K562 (cell line): Measurements from ENCODE around the gene SPTBN4. TPM values are rescaled to one million over a fixed set of nuclear protein-coding genes. Genes with fewer than 3 reads are reported as not detected.

Experiments used
- ATAC-seq: fragments of 200-7000 bp; cut with Tn5 transposase; 3 replicates; pipeline ENCODE4 v1.9.1; 2020; ENCODE audit warnings: moderate library complexity
- BruUV-seq: library from RNA; stranded (reverse); fragments of 400-500 nt; replicated peaks from 2 replicates; lab custom pipeline; 2021; lab: Mats Ljungman, UMichigan
- CTCF ChIA-PET: fragments of 300-600 bp; formaldehyde crosslinking; extraction: SDS; loops from one replicate; lab custom pipeline; 2021; ENCODE audit warnings: low intra/inter-chr PET ratio; lab: Yijun Ruan, JAX
- POLR2A ChIA-PET: fragments of 300-600, 350-650 bp; sonication (Branson Sonifier 250); formaldehyde crosslinking; extraction: SDS; loops from one replicate; lab custom pipeline; 2021; ENCODE audit warnings: antibody characterized with exemption, inconsistent platforms; lab: Yijun Ruan, JAX
- DNase-seq, 4 experiments: peaks; one replicate each; pipeline versions ENCODE4 v3.0.0 to v3.0.0-alpha.2; 2011 to 2018; ENCODE audit warnings: low spot score in 3 of 4, mixed read lengths in 3 of 4; ENCODE audit errors: extremely low read depth in 1 of 4
- FAIRE-seq: peaks from 2 replicates; lab custom pipeline; 2011; peaks lifted over from hg19 to GRCh38; lab: Jason Lieb, UNC
- H2AFZ ChIP-seq: 2 replicates; pipeline ENCODE4 v1.6.0; 2011; ENCODE audit warnings: low read depth, low read length, control low read depth, inconsistent platforms
- H3K27ac ChIP-seq: fragments of 200-600 bp; 3 replicates; pipeline ENCODE4 v1.8.0; 2011; ENCODE audit warnings: low read depth, mild to moderate bottlenecking, control low read depth, inconsistent platforms, low read length, moderate library complexity, mixed read lengths; ENCODE audit errors: extremely low read depth
- H3K27me3 ChIP-seq, 2 experiments: fragments of 300-600 bp in 1 of 2; 2 replicates in 1 of 2; 3 replicates in 1 of 2; pipeline versions ENCODE4 v1.6.0 to v1.8.0; 2011; ENCODE audit warnings: inconsistent platforms in 2 of 2, low read length in 2 of 2, mild to moderate bottlenecking in 1 of 2, mixed read lengths in 1 of 2, moderate library complexity in 1 of 2; ENCODE audit not compliant: control insufficient read depth in 2 of 2, insufficient read depth in 2 of 2
- H3K36me3 ChIP-seq: fragments of 300-600 bp; 3 replicates; pipeline ENCODE4 v1.8.0; 2011; ENCODE audit warnings: mild to moderate bottlenecking, low read length, inconsistent platforms; ENCODE audit not compliant: control insufficient read depth, insufficient read depth
- H3K4me1 ChIP-seq, 2 experiments: fragments of 200-600 bp in 1 of 2; replicated peaks in 1 of 2; 2 replicates in 1 of 2; 3 replicates in 1 of 2; pipeline versions ENCODE4 v1.5.1 to v1.8.0; 2011; ENCODE audit warnings: inconsistent platforms in 2 of 2, low read length in 2 of 2, mild to moderate bottlenecking in 1 of 2, mixed read lengths in 1 of 2, moderate library complexity in 1 of 2; ENCODE audit not compliant: control insufficient read depth in 2 of 2, insufficient read depth in 2 of 2
- H3K4me2 ChIP-seq: 2 replicates; pipeline ENCODE4 v1.6.1; 2011; ENCODE audit warnings: low read length, control low read depth, inconsistent platforms, mixed read lengths; ENCODE audit not compliant: insufficient read depth
- H3K4me3 ChIP-seq: fragments of 200-600 bp; sonication (generic), shearing (Covaris generic); 2 replicates; pipeline ENCODE4 v1.5.1; 2016; ENCODE audit warnings: control low read depth, inconsistent platforms
- H3K79me2 ChIP-seq: fragments of 200-600 bp; 3 replicates; pipeline ENCODE4 v1.8.0; 2011; ENCODE audit warnings: low read length, inconsistent platforms; ENCODE audit not compliant: control insufficient read depth, insufficient read depth
- H3K9ac ChIP-seq, 2 experiments: 2 replicates each; pipeline versions ENCODE4 v1.6.0 to v1.6.1; 2011; ENCODE audit warnings: low read depth in 2 of 2, low read length in 2 of 2, control low read depth in 1 of 2, inconsistent platforms in 1 of 2, mild to moderate bottlenecking in 1 of 2, mixed read lengths in 1 of 2; ENCODE audit not compliant: insufficient read depth in 1 of 2
- H3K9me1 ChIP-seq: one replicate; pipeline ENCODE4 v1.6.0; 2011; ENCODE audit warnings: inconsistent platforms, mild to moderate bottlenecking, low read length, moderate library complexity; ENCODE audit not compliant: control insufficient read depth, insufficient read depth
- H3K9me3 ChIP-seq: replicated peaks from 2 replicates; pipeline ENCODE4 v1.5.1; 2011; ENCODE audit warnings: low read depth, low read length, inconsistent platforms; ENCODE audit not compliant: control insufficient read depth, insufficient read depth
- H4K20me1 ChIP-seq: replicated peaks from 2 replicates; pipeline ENCODE4 v1.6.1; 2011; ENCODE audit warnings: low read length, inconsistent platforms, mixed read lengths; ENCODE audit not compliant: control insufficient read depth, insufficient read depth
- ATF3 ChIP-seq, 2 experiments: fragments of 450-650 bp in 1 of 2; sonication (generic) in 1 of 2; formaldehyde crosslinking in 1 of 2; IDR thresholded peaks in 1 of 2; conservative IDR thresholded peaks in 1 of 2; 2 replicates each; pipeline versions ENCODE4 v1.6.1 to v1.8.1; 2016 to 2023; ENCODE audit warnings: mild to moderate bottlenecking in 2 of 2, moderate library complexity in 2 of 2, inconsistent platforms in 1 of 2, missing genetic modification reagents in 1 of 2
- FOSL1 ChIP-seq: fragments of 200-800 bp; sonication (Bioruptor generic); conservative IDR thresholded peaks from 2 replicates; pipeline ENCODE4 v1.6.1; 2016; ENCODE audit warnings: missing genetic modification characterization, missing compliant biosample characterization
- PTTG1 ChIP-seq: fragments of 450-650 bp; IDR thresholded peaks from 2 replicates; pipeline ENCODE4 v1.6.1; 2016; ENCODE audit warnings: low read depth, mild to moderate bottlenecking, missing genetic modification characterization, missing compliant biosample characterization
- REST ChIP-seq, 2 experiments: fragments of 450-650 bp; formaldehyde crosslinking in 1 of 2; IDR thresholded peaks; 2 replicates each; pipeline versions ENCODE4 v1.4.0 to v1.6.1; 2014 to 2020; ENCODE audit warnings: mild to moderate bottlenecking in 2 of 2, borderline replicate concordance in 1 of 2, low read depth in 1 of 2
- ZNF316 ChIP-seq: fragments of 450-650 bp; IDR thresholded peaks from 2 replicates; pipeline ENCODE4 v1.6.1; 2016
- ZNF444 ChIP-seq: fragments of 250-450 bp; sonication (Bioruptor Pico); IDR thresholded peaks from 2 replicates; pipeline ENCODE4 v1.4.0; 2020; ENCODE audit warnings: mild to moderate bottlenecking, moderate library complexity
- ZNF639 ChIP-seq, 2 experiments: fragments of 200-800 bp in 1 of 2; sonication (Bioruptor generic) in 1 of 2; sonication (generic) in 1 of 2; formaldehyde crosslinking in 1 of 2; IDR thresholded peaks in 1 of 2; conservative IDR thresholded peaks in 1 of 2; 2 replicates each; pipeline versions ENCODE4 v1.5.0 to v1.6.1; 2016 to 2020; ENCODE audit warnings: missing compliant biosample characterization in 1 of 2, missing genetic modification characterization in 1 of 2, missing genetic modification reagents in 1 of 2
- whole genome bisulfite sequencing: fragments of 100-300 bp; shearing (Covaris generic); methylation state at CpG from one replicate; pipeline ENCODE4 v1.1.6; 2016; ENCODE audit warnings: low coverage, mixed read lengths; ENCODE audit not compliant: insufficient coverage; ENCODE audit errors: missing lambda C conversion rate; 5-methylcytosine and 5-hydroxymethylcytosine counted together
- in situ Hi-C: fragments of 300-500 bp; cut with MboI; formaldehyde crosslinking; loops from 4 replicates; pipeline ENCODE4 v1.15.0; 2018; ENCODE audit warnings: inconsistent platforms, mixed read lengths
- intact Hi-C: fragments of 100-400 bp; cut with micrococcal nuclease; formaldehyde crosslinking; loops from 2 replicates; pipeline ENCODE4 v1.14.2; 2022
- polyA plus RNA-seq, 8 experiments: library from polyadenylated mRNA; depleted of rRNA in 4 of 8; stranded (reverse) in 5 of 8; unstranded in 3 of 8; fragments of >200 nt; fragmentation: Nextera tagmentation in 2 of 8; fragmentation: Illumina TruSeq in 1 of 8; extraction: Ambion mirVana in 2 of 8; extraction: Trizol in 1 of 8; gene quantifications; 2 replicates each; pipeline versions ENCODE4 v1.2.1 to v1.2.3, GENCODE V29; 2011 to 2014; ENCODE audit warnings: inconsistent platforms in 1 of 8, missing spikeins in 1 of 8
- total RNA-seq, 7 experiments: library from RNA; depleted of rRNA in 6 of 7; stranded (reverse); fragments of >200 nt in 6 of 7; fragmentation: Illumina TruSeq in 2 of 7; extraction: Trizol in 2 of 7; gene quantifications; 2 replicates each; pipeline versions ENCODE4 v1.2.1 to v1.2.3, GENCODE V29; 2011 to 2021; ENCODE audit warnings: low replicate concordance in 1 of 7

Gene SPTBN4
- total and polyA plus RNA-seq, 9 of the 15 experiments (the other 6 are each of a cell fraction or from before 2014, with no cell fraction given): 0.01 to 1.5 (median 0.86) TPM

- ChIA-PET POLR2A (interaction anchor here (0.6 kb wide), 1 partner anchor 11 kb away, joined by 4 read pairs; no protein-coding TSS in a partner anchor), CTCF (interaction anchor here (0.6 to 1.7 kb wide), 5 partner anchors 69 to 224 kb away, joined by 3 to 7 read pairs (median 5); no protein-coding TSS in a partner anchor)
- FAIRE-seq (peak; percentile 66), DNase-seq (peak; percentile 93 to 99 (median 98)), ATAC-seq (peak; percentile 58)
- Histone ChIP-seq H4K20me1 (no peaks in the 10 kb centered on the region), H3K79me2 (no peaks in the 10 kb centered on the region), H3K4me1 (peaks cover 43 to 76% of the 10 kb centered on the region in 2 experiments), H3K4me2 (peak overlapping the region; percentile 70), H3K27ac (no peak overlapping the region), H3K9ac (peak overlapping the region in 1 of 2 experiments; percentile 20; a peak in 1 of 4 replicates), H3K9me3 (no peaks in the 10 kb centered on the region), H3K9me1 (no peaks in the 10 kb centered on the region), H3K36me3 (no peaks in the 10 kb centered on the region), H3K4me3 (peak overlapping the region; percentile 28), H3K27me3 (no peaks in the 10 kb centered on the region), H2AFZ (peak overlapping the region; percentile 74)
- WGBS: 4% methylated on average over 52 of the region's 54 CpGs
- intact Hi-C loops (loop anchor here (1.0 to 2.0 kb wide), 2 partner anchors 65 to 69 kb away; partner anchors contain the start of gene BLVRB), in situ Hi-C loops (no loop called here)
- no TSS peak for BruUV-seq
- TF ChIP-seq ATF3 (IDR thresholded peaks at IDR 0.05) (peak; percentile 28; the same call in 1 of the 2 replicates), ATF3 (CRISPR knock-in tag; conservative IDR thresholded peaks at IDR 0.05) (no peak), FOSL1 (tag) (no peak), ZNF316 (no peak), ZNF444 (no peak), ZNF639 (CRISPR knock-in tag; conservative IDR thresholded peaks at IDR 0.05 in 1 of 2, IDR thresholded peaks at IDR 0.05 in 1 of 2) (0 out of 4 replicates have a peak, but pooled peaks of 1 of the 2 experiments have one; percentile 36), REST (IDR thresholded peaks at IDR 0.05; ENCODE audit: borderline replicate concordance) (peak; percentile 64; the same call in 1 of the 2 replicates), REST (CRISPR knock-in tag; IDR thresholded peaks at IDR 0.05; ENCODE audit: low read depth) (0 out of 2 replicates have a peak, but pooled peaks have one; percentile 34), PTTG1 (tag) (no peak)
Measured at GRCh38 chr19:40529093-40529954, 62.5 kb downstream of the SPTBN4 start.
